Activated B cell treated with CpG ODN at 0.5 μM for 24 hours (primary cell): ENCODE results near the gene RAPSN. TPM values are rescaled to one million over a fixed set of nuclear protein-coding genes. Genes with fewer than 3 reads are reported as not detected.

Experiments
- ATAC-seq: fragments of 200-7000 bp; cut with Tn5 transposase; one replicate; pipeline ENCODE4 v1.10.0; 2021; ENCODE audit warnings: low read depth, mild to moderate bottlenecking, moderate library complexity
- CTCF ChIA-PET: fragments of 350-600 bp; sonication (Branson Sonifier 250); formaldehyde crosslinking; loops from one replicate; lab custom pipeline; 2021; ENCODE audit warnings: antibody characterized with exemption; lab: Charles Lee
- POLR2A ChIA-PET: fragments of 350-600 bp; sonication (Branson Sonifier 250); formaldehyde crosslinking; loops from one replicate; lab custom pipeline; 2021; ENCODE audit warnings: antibody characterized with exemption; lab: Charles Lee
- DNase-seq: peaks from one replicate; pipeline ENCODE4 v3.0.0; 2022
- H3K27ac Mint-ChIP-seq: one replicate; pipeline ENCODE4 v1.8.0; 2020; ENCODE audit warnings: mixed read lengths
- H3K27me3 Mint-ChIP-seq: one replicate; pipeline ENCODE4 v1.8.0; 2021; ENCODE audit warnings: mixed read lengths
- H3K36me3 Mint-ChIP-seq: one replicate; pipeline ENCODE4 v1.8.0; 2021; ENCODE audit warnings: low read depth, mixed read lengths
- H3K4me1 Mint-ChIP-seq: one replicate; pipeline ENCODE4 v1.8.0; 2021; ENCODE audit warnings: mixed read lengths
- H3K4me3 Mint-ChIP-seq: one replicate; pipeline ENCODE4 v1.8.0; 2020; ENCODE audit warnings: mild to moderate bottlenecking, mixed read lengths
- H3K9me3 Mint-ChIP-seq: one replicate; pipeline ENCODE4 v1.8.0; 2020; ENCODE audit warnings: mixed read lengths
- CTCF ChIP-seq: fragments of 200-600 bp; IDR thresholded peaks from one replicate; pipeline ENCODE4 v1.8.0; 2022; ENCODE audit warnings: antibody characterized with exemption, mild to moderate bottlenecking
- intact Hi-C: fragments of 100-400 bp; cut with micrococcal nuclease; formaldehyde crosslinking; loops from one replicate; pipeline ENCODE4 v1.15.1; 2024
- total RNA-seq: library from RNA; stranded (reverse); gene quantifications from 2 replicates; pipeline ENCODE4 v1.2.3, GENCODE V29; 2022

The RAPSN gene
- total RNA-seq, 1 donor from 2014 or later, result 3.5 TPM

GRCh38 chr11:47483457-47483856, 34.5 kb upstream of the RAPSN start:
- DNase-seq, result no peak
- ATAC-seq, result no peak
- Mint-ChIP-seq H3K4me3 (no peak overlapping the region), H3K36me3 (peaks cover 92% of the 10 kb centered on the region), H3K27me3 (no peaks in the 10 kb centered on the region), H3K4me1 (no peaks in the 10 kb centered on the region), H3K9me3 (no peaks in the 10 kb centered on the region), H3K27ac (no peak overlapping the region)
- no peak for TF ChIP-seq CTCF
- CTCF ChIA-PET, result no interaction called here
- intact Hi-C loops, result no loop called here
- POLR2A ChIA-PET, result no interaction called here

- Mint-ChIP-seq H3K27ac (no peak overlapping the region), H3K4me3 (no peak overlapping the region), H3K4me1 (no peaks in the 10 kb centered on the region), H3K9me3 (no peaks in the 10 kb centered on the region), H3K36me3 (peaks cover 93% of the 10 kb centered on the region), H3K27me3 (no peaks in the 10 kb centered on the region)
- TF ChIP-seq CTCF, result no peak
- intact Hi-C loops, result no loop called here
- ChIA-PET CTCF (no interaction called here), POLR2A (interaction anchor here (0.6 kb wide), 1 partner anchor 347 kb away, joined by 5 read pairs; no protein-coding TSS in a partner anchor)
- no peak for DNase-seq
- ATAC-seq, result no peak
Measured at GRCh38 chr11:47480762-47481161, 31.8 kb upstream of the RAPSN start.

GRCh38 chr11:47478651-47479329, 29.9 kb upstream of the RAPSN start:
- Mint-ChIP-seq H3K9me3 (no peaks in the 10 kb centered on the region), H3K4me3 (no peak overlapping the region), H3K36me3 (peaks cover 96% of the 10 kb centered on the region), H3K27me3 (no peaks in the 10 kb centered on the region), H3K4me1 (no peaks in the 10 kb centered on the region), H3K27ac (no peak overlapping the region)
- ATAC-seq, result no peak
- DNase-seq, result no peak
- CTCF ChIA-PET, result no interaction called here
- TF ChIP-seq CTCF, result no peak
- POLR2A ChIA-PET, result no interaction called here
- intact Hi-C loops, result no loop called here

- intact Hi-C loops, result no loop called here
- Mint-ChIP-seq H3K27me3 (no peaks in the 10 kb centered on the region), H3K4me1 (no peaks in the 10 kb centered on the region), H3K36me3 (peaks cover 96% of the 10 kb centered on the region), H3K4me3 (no peak overlapping the region), H3K27ac (no peak overlapping the region), H3K9me3 (no peaks in the 10 kb centered on the region)
- POLR2A ChIA-PET, result no interaction called here
- no peak for ATAC-seq
- TF ChIP-seq CTCF, result no peak
- DNase-seq, result no peak
- CTCF ChIA-PET, result no interaction called here
Measured at GRCh38 chr11:47477753-47478152, 28.8 kb upstream of the RAPSN start.

- ChIA-PET POLR2A (no interaction called here), CTCF (no interaction called here)
- H3K27ac Mint-ChIP-seq, result no peak overlapping the region
- H3K4me1 Mint-ChIP-seq, result no peaks in the 10 kb centered on the region
- intact Hi-C loops, result no loop called here
- DNase-seq (no peak), ATAC-seq (no peak)
- H3K36me3 Mint-ChIP-seq, result peaks cover 96% of the 10 kb centered on the region
- no peak overlapping the region for H3K4me3 Mint-ChIP-seq
- no peaks in the 10 kb centered on the region for H3K27me3 Mint-ChIP-seq
- H3K9me3 Mint-ChIP-seq, result no peaks in the 10 kb centered on the region
- TF ChIP-seq CTCF, result no peak
Measured at GRCh38 chr11:47477323-47477722, 28.4 kb upstream of the RAPSN start.
